Esophagus muscularis mucosa (tissue), 3 donors: Measurements from ENCODE around the gene HS6ST1.

Source experiments
- EP300 ChIP-seq: sonication (generic); formaldehyde crosslinking; IDR thresholded peaks from one replicate; pipeline ENCODE4 v1.6.1; 2017; ENCODE audit warnings: antibody characterized with exemption
- TF ChIP-seq, protein P1 (sequence below), 3 experiments: fragments of 200-600 bp in 2 of 3; fragments of 450-650 bp in 1 of 3; sonication (generic) in 2 of 3; IDR thresholded peaks; one replicate each; pipeline ENCODE4 v1.5.1; 2017 to 2019; ENCODE audit warnings: antibody characterized with exemption in 3 of 3, mild to moderate bottlenecking in 2 of 3, moderate library complexity in 1 of 3

DNA sequence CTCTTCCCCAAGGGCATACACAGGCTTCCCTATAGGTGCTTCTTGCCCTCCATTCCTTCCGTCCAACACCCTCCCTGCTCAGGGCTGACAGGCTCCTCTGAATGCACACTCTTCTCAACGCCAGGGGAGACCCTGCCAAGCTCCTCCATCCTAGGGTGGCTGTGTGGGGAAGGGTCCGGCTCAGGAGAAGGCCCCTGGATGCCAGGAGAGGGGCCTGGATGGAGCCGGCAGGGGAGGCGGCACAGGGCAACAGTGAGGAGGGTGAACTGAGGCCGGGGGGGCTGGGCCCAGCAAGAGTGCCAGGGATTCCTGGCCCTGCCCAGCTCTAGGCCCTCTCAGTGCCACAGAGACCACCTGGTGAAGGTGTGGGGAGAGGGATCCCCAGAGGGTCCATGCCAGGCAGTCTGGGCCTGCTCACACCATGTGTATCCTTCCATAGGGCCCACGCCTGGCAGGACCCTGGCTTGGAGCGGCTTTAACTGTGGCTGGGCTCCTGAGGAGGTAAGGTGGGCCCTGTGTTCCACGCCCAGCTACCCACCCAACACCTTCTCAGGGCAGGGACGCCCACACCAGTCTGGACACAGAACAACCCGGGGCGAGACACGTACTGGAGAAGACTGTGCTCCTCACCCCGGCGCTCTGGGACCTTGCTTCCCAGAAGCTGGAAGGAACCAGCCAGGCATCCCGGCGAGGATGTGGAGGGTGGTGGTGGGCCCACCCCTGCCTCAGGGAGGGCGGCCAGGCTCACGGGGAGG lies 26.6 kb downstream of the HS6ST1 start:
- TF ChIP-seq EP300: no peak
- TF ChIP-seq, protein P1, sequence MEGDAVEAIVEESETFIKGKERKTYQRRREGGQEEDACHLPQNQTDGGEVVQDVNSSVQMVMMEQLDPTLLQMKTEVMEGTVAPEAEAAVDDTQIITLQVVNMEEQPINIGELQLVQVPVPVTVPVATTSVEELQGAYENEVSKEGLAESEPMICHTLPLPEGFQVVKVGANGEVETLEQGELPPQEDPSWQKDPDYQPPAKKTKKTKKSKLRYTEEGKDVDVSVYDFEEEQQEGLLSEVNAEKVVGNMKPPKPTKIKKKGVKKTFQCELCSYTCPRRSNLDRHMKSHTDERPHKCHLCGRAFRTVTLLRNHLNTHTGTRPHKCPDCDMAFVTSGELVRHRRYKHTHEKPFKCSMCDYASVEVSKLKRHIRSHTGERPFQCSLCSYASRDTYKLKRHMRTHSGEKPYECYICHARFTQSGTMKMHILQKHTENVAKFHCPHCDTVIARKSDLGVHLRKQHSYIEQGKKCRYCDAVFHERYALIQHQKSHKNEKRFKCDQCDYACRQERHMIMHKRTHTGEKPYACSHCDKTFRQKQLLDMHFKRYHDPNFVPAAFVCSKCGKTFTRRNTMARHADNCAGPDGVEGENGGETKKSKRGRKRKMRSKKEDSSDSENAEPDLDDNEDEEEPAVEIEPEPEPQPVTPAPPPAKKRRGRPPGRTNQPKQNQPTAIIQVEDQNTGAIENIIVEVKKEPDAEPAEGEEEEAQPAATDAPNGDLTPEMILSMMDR (IDR thresholded peaks at IDR 0.05): no peak
